ENCODE results near the gene AFF3.

Gene AFF3

DNA sequence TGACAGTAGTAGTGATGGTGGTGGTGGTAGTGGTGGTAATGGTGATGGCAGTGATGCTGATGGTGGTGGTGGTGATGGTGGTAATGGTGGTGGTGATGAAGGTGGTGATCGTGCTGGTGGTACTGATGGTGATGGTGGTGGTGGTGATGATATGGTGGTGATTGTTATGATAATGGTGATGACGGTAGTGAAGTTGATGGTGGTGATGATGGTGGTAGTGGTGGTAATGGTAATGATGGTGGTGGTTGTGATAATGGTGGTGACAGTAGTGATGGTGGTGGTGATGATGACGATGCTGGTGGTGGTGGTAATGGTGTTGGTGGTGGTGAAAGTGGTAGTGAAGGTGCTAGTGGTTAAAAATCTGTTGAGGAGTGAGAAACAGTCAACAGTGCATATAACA is 125.6 kb downstream of the AFF3 start:
- H3K4me3 ChIP-seq (ENCODE audit: low read length), result no peak overlapping the region
- no peaks in the 10 kb centered on the region for H3K9me3 ChIP-seq (ENCODE audit: control insufficient read depth, insufficient read depth, low read length)
- H3K4me2 ChIP-seq (ENCODE audit: low read length), result no peak overlapping the region
- H3K27ac ChIP-seq (ENCODE audit: low read depth, low read length), result no peak overlapping the region
- H3K9me2 ChIP-seq (replicated peaks; ENCODE audit: control insufficient read depth, low read length), result no peaks in the 10 kb centered on the region
- no peaks in the 10 kb centered on the region for H4K20me1 ChIP-seq (ENCODE audit: control insufficient read depth, insufficient read depth, low read depth, low read length)
- H3K27me3 ChIP-seq (ENCODE audit: control insufficient read depth, low read length), result no peaks in the 10 kb centered on the region
- H3K4me1 ChIP-seq (ENCODE audit: control insufficient read depth, low read length), result peaks cover 3% of the 10 kb centered on the region
- no peak for TF ChIP-seq EZH2phosphoT487 (IDR thresholded peaks at IDR 0.05; ENCODE audit: borderline replicate concordance, low read length)
- TF ChIP-seq, protein P1, sequence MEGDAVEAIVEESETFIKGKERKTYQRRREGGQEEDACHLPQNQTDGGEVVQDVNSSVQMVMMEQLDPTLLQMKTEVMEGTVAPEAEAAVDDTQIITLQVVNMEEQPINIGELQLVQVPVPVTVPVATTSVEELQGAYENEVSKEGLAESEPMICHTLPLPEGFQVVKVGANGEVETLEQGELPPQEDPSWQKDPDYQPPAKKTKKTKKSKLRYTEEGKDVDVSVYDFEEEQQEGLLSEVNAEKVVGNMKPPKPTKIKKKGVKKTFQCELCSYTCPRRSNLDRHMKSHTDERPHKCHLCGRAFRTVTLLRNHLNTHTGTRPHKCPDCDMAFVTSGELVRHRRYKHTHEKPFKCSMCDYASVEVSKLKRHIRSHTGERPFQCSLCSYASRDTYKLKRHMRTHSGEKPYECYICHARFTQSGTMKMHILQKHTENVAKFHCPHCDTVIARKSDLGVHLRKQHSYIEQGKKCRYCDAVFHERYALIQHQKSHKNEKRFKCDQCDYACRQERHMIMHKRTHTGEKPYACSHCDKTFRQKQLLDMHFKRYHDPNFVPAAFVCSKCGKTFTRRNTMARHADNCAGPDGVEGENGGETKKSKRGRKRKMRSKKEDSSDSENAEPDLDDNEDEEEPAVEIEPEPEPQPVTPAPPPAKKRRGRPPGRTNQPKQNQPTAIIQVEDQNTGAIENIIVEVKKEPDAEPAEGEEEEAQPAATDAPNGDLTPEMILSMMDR (IDR thresholded peaks at IDR 0.05; ENCODE audit: low read depth, low read length, poor library complexity, severe bottlenecking), result no peak
- H3K79me2 ChIP-seq (ENCODE audit: control insufficient read depth, low read length), result no peaks in the 10 kb centered on the region
- H3K36me3 ChIP-seq (ENCODE audit: control insufficient read depth, low read length), result peaks cover 12% of the 10 kb centered on the region; the same call in 1 of the 2 replicates
- H3F3A ChIP-seq (ENCODE audit: control insufficient read depth, insufficient read depth), result no peaks in the 10 kb centered on the region

DNA sequence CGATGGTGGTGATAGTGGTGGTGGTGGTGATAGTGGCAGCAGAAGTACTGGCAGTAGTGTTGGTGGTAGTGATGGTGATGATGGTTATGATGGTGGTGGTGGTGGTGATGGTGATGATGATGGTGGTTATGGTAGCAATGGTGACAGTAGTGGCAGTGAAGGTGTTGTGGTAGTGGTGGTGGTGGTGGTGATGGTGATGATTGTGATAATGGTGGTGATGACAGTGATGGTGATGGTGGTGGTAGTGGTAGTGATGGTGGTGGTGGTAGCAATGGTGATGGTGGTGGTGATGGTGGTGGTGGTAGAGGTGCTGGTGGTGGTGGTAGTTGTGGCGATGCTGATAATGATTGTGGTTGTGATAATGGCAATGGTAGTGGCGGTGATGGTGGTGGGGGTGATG is 126.5 kb downstream of the AFF3 start:
- Histone ChIP-seq H3K79me2 (ENCODE audit: control insufficient read depth, low read length) (no peaks in the 10 kb centered on the region), H3K27me3 (ENCODE audit: control insufficient read depth, low read length) (no peaks in the 10 kb centered on the region), H3F3A (ENCODE audit: control insufficient read depth, insufficient read depth) (no peaks in the 10 kb centered on the region), H3K4me2 (ENCODE audit: low read length) (no peak overlapping the region), H3K27ac (ENCODE audit: low read depth, low read length) (no peak overlapping the region), H3K9me2 (replicated peaks; ENCODE audit: control insufficient read depth, low read length) (no peaks in the 10 kb centered on the region), H3K4me1 (ENCODE audit: control insufficient read depth, low read length) (no peaks in the 10 kb centered on the region), H3K9me3 (ENCODE audit: control insufficient read depth, insufficient read depth, low read length) (no peaks in the 10 kb centered on the region), H4K20me1 (ENCODE audit: control insufficient read depth, insufficient read depth, low read depth, low read length) (no peaks in the 10 kb centered on the region), H3K4me3 (ENCODE audit: low read length) (no peak overlapping the region), H3K36me3 (ENCODE audit: control insufficient read depth, low read length) (peaks cover 19% of the 10 kb centered on the region; the same call in 1 of the 2 replicates)
- TF ChIP-seq, protein P1 (IDR thresholded peaks at IDR 0.05; ENCODE audit: low read depth, low read length, poor library complexity, severe bottlenecking), result no peak
- TF ChIP-seq EZH2phosphoT487 (IDR thresholded peaks at IDR 0.05; ENCODE audit: borderline replicate concordance, low read length), result no peak

DNA sequence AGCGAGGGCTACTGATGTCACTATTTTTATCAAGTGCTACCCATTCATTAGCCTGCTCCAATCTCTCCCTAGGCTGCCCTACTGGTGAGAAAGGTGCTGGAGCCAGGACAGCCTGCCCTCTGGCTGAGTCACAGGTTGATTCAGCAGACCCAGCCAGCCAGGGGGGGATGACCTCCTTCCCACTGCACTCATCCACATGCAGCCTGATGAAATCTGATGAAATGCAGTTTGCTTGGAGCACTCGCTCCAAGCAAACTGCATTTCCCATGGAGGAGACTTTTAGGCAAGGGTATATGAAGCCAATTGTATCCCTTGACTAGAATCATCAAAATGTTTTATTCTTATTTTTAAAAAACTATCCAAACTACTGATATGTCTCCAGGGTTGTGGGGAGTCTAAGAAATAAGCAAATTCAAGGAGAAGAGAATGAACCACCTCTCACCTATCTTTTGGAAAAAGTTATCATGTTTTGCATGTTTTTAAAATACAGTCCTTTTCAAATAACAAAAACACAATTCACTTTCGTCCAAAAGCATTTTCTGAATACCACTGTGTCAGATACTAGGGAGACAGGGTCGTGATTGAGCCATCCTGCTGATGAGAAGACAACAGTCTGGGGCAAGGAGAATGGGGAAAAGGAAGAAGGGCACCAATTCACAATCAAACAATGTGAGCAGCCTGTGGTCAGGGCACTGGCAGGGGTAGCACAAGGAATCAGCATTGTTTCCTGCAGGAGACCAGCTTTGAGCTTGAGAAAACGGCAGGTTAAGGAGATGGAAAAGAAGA is 128.3 kb downstream of the AFF3 start:
- Histone ChIP-seq H3K4me2 (ENCODE audit: low read length) (no peak overlapping the region), H3K79me2 (ENCODE audit: control insufficient read depth, low read length) (no peaks in the 10 kb centered on the region), H3K4me1 (ENCODE audit: control insufficient read depth, low read length) (peaks cover 9% of the 10 kb centered on the region), H3K9me3 (ENCODE audit: control insufficient read depth, insufficient read depth, low read length) (no peaks in the 10 kb centered on the region), H3K27ac (ENCODE audit: low read depth, low read length) (no peak overlapping the region), H4K20me1 (ENCODE audit: control insufficient read depth, insufficient read depth, low read depth, low read length) (no peaks in the 10 kb centered on the region), H3K27me3 (ENCODE audit: control insufficient read depth, low read length) (no peaks in the 10 kb centered on the region), H3K36me3 (ENCODE audit: control insufficient read depth, low read length) (peaks cover 25% of the 10 kb centered on the region), H3K4me3 (ENCODE audit: low read length) (no peak overlapping the region), H3F3A (ENCODE audit: control insufficient read depth, insufficient read depth) (no peaks in the 10 kb centered on the region), H3K9me2 (replicated peaks; ENCODE audit: control insufficient read depth, low read length) (no peaks in the 10 kb centered on the region)
- TF ChIP-seq, protein P1 (IDR thresholded peaks at IDR 0.05; ENCODE audit: low read depth, low read length, poor library complexity, severe bottlenecking), result no peak
- TF ChIP-seq EZH2phosphoT487 (IDR thresholded peaks at IDR 0.05; ENCODE audit: borderline replicate concordance, low read length), result no peak
